Measurements from ENCODE around the gene WDCP.

WDCP gene

DNA sequence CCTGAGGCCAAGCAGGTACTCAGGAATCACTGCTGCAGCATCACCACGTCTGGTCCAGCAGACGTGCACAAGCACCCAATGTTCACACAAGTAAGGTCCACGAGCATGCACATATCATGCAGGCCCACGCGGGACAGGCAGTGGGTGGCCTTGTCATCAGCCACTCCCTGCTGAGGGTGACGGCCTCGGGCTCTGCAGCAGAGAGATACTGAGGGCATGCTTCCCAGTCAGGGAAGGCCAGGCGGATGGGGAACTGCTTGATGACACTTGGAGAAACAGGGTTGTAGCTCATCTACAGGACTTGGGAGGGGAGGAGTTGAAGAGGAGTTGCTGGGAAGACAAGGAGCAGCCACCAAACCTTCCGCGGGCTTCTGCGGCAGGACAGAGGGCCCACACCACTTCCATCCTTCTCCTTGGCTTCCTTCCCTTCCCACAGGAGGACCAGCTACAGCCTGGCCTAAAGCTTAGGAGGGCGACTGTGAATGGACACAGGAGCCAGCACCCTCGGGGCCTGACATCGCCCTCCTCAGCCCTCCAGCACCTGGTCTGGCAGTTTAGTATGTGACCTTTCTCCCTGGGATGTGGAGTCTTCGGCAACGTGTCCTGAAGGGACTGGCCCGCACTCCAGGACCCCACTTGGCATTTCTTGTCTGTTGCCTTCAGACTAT is 22.1 kb downstream of the WDCP start:
- Histone ChIP-seq H3K4me3 (ENCODE audit: low read length) (no peak overlapping the region), H3K27ac (ENCODE audit: low read depth, low read length) (no peak overlapping the region), H3K27me3 (ENCODE audit: control insufficient read depth, insufficient read depth, low read length) (no peaks in the 10 kb centered on the region), H3K4me1 (ENCODE audit: control insufficient read depth, insufficient read depth, low read length) (no peaks in the 10 kb centered on the region), H3K36me3 (ENCODE audit: control insufficient read depth, insufficient read depth, low read length) (peaks cover under 1% of the 10 kb centered on the region), H3K9ac (ENCODE audit: low read length) (no peak overlapping the region)

- Histone ChIP-seq H3K4me3 (ENCODE audit: low read length) (no peak overlapping the region), H3K27me3 (ENCODE audit: control insufficient read depth, insufficient read depth, low read length) (no peaks in the 10 kb centered on the region), H3K4me1 (ENCODE audit: control insufficient read depth, insufficient read depth, low read length) (no peaks in the 10 kb centered on the region), H3K27ac (ENCODE audit: low read depth, low read length) (no peak overlapping the region), H3K36me3 (ENCODE audit: control insufficient read depth, insufficient read depth, low read length) (no peaks in the 10 kb centered on the region), H3K9ac (ENCODE audit: low read length) (no peak overlapping the region)
Observed at GRCh38 chr2:24024018-24024417, 23.2 kb downstream of the WDCP start.

DNA sequence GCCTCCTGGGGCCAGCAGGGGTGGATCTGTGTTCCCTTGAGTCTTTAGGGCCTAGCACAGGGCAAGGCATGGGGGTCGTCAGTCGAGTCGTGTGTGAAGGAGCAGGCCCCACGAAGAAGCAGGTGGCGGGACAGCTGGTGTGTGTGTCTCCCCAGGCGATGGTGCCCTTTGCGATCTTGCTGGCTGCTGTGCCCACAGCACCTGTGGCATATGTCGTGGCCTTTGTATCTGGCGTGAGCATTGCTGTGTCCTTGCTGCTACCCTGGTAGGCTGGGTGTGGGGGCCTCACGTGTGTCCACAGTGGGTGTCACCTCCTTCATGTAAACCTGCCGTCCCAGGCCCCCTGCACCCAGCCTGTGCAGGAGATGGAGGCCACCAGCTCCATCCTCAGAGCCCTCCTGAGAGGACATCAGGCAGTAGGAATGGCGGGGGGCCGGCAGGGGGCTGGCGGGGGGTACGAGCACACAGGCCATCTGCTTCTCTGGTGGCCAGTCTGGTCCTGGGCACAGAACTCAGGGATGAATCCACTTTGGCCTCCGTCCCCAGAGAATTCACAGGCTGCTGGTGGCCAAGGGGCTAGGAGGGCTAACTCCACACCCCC is 24.1 kb downstream of the WDCP start:
- no peak overlapping the region for H3K27ac ChIP-seq (ENCODE audit: low read depth, low read length)
- H3K4me3 ChIP-seq (ENCODE audit: low read length), result no peak overlapping the region
- no peaks in the 10 kb centered on the region for H3K4me1 ChIP-seq (ENCODE audit: control insufficient read depth, insufficient read depth, low read length)
- no peaks in the 10 kb centered on the region for H3K36me3 ChIP-seq (ENCODE audit: control insufficient read depth, insufficient read depth, low read length)
- H3K27me3 ChIP-seq (ENCODE audit: control insufficient read depth, insufficient read depth, low read length), result no peaks in the 10 kb centered on the region
- no peak overlapping the region for H3K9ac ChIP-seq (ENCODE audit: low read length)

GRCh38 chr2:24022324-24022974 is 24.7 kb downstream of the WDCP start:
- no peak overlapping the region for H3K27ac ChIP-seq (ENCODE audit: low read depth, low read length)
- no peak overlapping the region for H3K4me3 ChIP-seq (ENCODE audit: low read length)
- H3K9ac ChIP-seq (ENCODE audit: low read length), result no peak overlapping the region
- no peaks in the 10 kb centered on the region for H3K27me3 ChIP-seq (ENCODE audit: control insufficient read depth, insufficient read depth, low read length)
- no peaks in the 10 kb centered on the region for H3K36me3 ChIP-seq (ENCODE audit: control insufficient read depth, insufficient read depth, low read length)
- H3K4me1 ChIP-seq (ENCODE audit: control insufficient read depth, insufficient read depth, low read length), result no peaks in the 10 kb centered on the region

GRCh38 chr2:24021122-24021998 is 25.8 kb downstream of the WDCP start:
- H3K9ac ChIP-seq (ENCODE audit: low read length), result no peak overlapping the region
- no peak overlapping the region for H3K4me3 ChIP-seq (ENCODE audit: low read length)
- no peaks in the 10 kb centered on the region for H3K4me1 ChIP-seq (ENCODE audit: control insufficient read depth, insufficient read depth, low read length)
- no peaks in the 10 kb centered on the region for H3K36me3 ChIP-seq (ENCODE audit: control insufficient read depth, insufficient read depth, low read length)
- no peak overlapping the region for H3K27ac ChIP-seq (ENCODE audit: low read depth, low read length)
- H3K27me3 ChIP-seq (ENCODE audit: control insufficient read depth, insufficient read depth, low read length), result no peaks in the 10 kb centered on the region

GRCh38 chr2:24020244-24020643 is 26.9 kb downstream of the WDCP start:
- no peaks in the 10 kb centered on the region for H3K27me3 ChIP-seq (ENCODE audit: control insufficient read depth, insufficient read depth, low read length)
- H3K27ac ChIP-seq (ENCODE audit: low read depth, low read length), result no peak overlapping the region
- H3K36me3 ChIP-seq (ENCODE audit: control insufficient read depth, insufficient read depth, low read length), result no peaks in the 10 kb centered on the region
- no peak overlapping the region for H3K9ac ChIP-seq (ENCODE audit: low read length)
- no peaks in the 10 kb centered on the region for H3K4me1 ChIP-seq (ENCODE audit: control insufficient read depth, insufficient read depth, low read length)
- no peak overlapping the region for H3K4me3 ChIP-seq (ENCODE audit: low read length)

DNA sequence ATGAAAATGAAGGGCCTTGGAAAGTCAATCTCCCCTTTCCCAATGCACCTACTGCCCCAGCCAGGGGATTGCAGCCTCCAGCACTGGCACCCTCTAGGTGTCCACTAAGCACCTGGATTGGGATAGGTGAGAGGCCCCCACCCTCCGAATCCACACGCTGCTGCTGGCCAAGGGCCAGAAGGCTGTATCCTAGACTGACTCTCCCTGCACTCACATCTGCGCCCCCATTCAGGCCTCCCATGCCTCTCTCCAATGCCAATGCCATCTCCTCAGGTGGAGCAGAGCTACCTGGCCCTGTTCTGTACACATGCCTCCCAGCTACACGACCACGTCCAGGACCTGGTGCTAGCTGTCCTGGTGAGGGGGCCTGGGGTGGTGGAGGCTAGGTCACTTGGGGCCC is 27.5 kb downstream of the WDCP start:
- Histone ChIP-seq H3K4me3 (ENCODE audit: low read length) (no peak overlapping the region), H3K9ac (ENCODE audit: low read length) (no peak overlapping the region), H3K27me3 (ENCODE audit: control insufficient read depth, insufficient read depth, low read length) (no peaks in the 10 kb centered on the region), H3K27ac (ENCODE audit: low read depth, low read length) (no peak overlapping the region), H3K36me3 (ENCODE audit: control insufficient read depth, insufficient read depth, low read length) (no peaks in the 10 kb centered on the region), H3K4me1 (ENCODE audit: control insufficient read depth, insufficient read depth, low read length) (no peaks in the 10 kb centered on the region)

DNA sequence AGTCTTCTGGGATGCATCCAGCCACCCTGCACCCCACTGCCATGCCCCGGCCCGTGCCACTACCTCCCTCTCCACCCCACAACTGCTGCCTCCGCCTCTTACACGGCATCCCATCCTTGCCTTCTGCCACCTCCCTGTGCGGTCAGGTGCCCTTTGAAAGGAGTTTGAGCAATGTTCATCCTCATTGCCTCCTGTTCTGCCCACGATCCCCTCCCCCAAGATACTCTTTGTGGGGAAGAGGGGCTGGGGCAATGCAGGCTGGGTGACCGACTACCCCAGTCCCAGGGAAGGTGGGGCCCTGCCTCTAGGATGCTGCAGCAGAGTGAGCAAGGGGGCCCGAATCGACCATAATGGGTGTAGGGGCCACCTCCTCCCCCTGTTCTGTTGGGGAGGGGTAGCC is 28.9 kb downstream of the WDCP start:
- no peak overlapping the region for H3K9ac ChIP-seq (ENCODE audit: low read length)
- no peak overlapping the region for H3K4me3 ChIP-seq (ENCODE audit: low read length)
- no peaks in the 10 kb centered on the region for H3K36me3 ChIP-seq (ENCODE audit: control insufficient read depth, insufficient read depth, low read length)
- H3K27ac ChIP-seq (ENCODE audit: low read depth, low read length), result no peak overlapping the region
- H3K27me3 ChIP-seq (ENCODE audit: control insufficient read depth, insufficient read depth, low read length), result no peaks in the 10 kb centered on the region
- no peaks in the 10 kb centered on the region for H3K4me1 ChIP-seq (ENCODE audit: control insufficient read depth, insufficient read depth, low read length)

- H3K27me3 ChIP-seq (ENCODE audit: control insufficient read depth, insufficient read depth, low read length), result no peaks in the 10 kb centered on the region
- no peak overlapping the region for H3K9ac ChIP-seq (ENCODE audit: low read length)
- H3K4me1 ChIP-seq (ENCODE audit: control insufficient read depth, insufficient read depth, low read length), result no peaks in the 10 kb centered on the region
- H3K36me3 ChIP-seq (ENCODE audit: control insufficient read depth, insufficient read depth, low read length), result no peaks in the 10 kb centered on the region
- H3K4me3 ChIP-seq (ENCODE audit: low read length), result no peak overlapping the region
- H3K27ac ChIP-seq (ENCODE audit: low read depth, low read length), result no peak overlapping the region
Observed at GRCh38 chr2:24017711-24018110, 29.5 kb downstream of the WDCP start.

DNA sequence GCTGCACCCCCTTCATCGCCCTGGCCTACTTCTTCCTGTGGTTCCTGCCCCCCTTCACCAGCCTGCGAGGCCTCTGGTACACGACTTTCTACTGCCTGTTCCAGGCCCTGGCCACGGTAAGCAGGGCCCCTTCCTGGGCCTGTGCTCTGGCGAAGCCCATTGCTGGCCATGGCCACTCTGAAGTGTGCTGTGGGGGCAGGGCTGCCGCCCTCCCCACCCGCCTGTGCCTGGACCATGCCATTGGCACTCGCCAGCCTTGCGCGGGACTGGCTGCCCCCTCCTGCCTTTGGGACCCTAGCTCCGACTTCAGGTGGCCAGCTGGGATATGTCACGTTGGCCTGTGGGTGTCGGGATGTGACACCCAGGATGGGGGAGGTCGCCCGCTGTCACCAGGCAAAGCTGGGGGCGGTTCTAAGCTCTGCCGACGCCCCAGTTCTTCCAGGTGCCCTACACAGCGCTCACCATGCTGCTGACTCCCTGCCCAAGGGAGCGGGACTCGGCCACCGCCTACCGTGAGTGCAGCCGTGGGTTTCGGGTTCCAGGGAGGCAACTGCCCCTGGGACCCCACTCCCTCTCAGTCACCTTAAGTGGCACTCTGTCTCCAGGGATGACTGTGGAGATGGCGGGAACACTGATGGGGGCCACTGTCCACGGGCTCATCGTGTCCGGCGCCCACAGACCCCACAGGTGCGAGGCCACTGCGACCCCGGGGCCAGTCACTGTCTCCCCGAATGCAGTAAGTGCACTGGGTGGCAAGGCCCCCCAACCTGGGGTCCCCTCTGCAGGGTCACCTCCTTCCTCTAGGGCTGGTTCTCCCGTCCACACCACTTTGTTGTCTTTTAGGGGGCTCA is 30.1 kb downstream of the WDCP start:
- Histone ChIP-seq H3K4me1 (ENCODE audit: control insufficient read depth, insufficient read depth, low read length) (no peaks in the 10 kb centered on the region), H3K27me3 (ENCODE audit: control insufficient read depth, insufficient read depth, low read length) (no peaks in the 10 kb centered on the region), H3K4me3 (ENCODE audit: low read length) (no peak overlapping the region), H3K36me3 (ENCODE audit: control insufficient read depth, insufficient read depth, low read length) (no peaks in the 10 kb centered on the region), H3K9ac (ENCODE audit: low read length) (no peak overlapping the region), H3K27ac (ENCODE audit: low read depth, low read length) (no peak overlapping the region)

DNA sequence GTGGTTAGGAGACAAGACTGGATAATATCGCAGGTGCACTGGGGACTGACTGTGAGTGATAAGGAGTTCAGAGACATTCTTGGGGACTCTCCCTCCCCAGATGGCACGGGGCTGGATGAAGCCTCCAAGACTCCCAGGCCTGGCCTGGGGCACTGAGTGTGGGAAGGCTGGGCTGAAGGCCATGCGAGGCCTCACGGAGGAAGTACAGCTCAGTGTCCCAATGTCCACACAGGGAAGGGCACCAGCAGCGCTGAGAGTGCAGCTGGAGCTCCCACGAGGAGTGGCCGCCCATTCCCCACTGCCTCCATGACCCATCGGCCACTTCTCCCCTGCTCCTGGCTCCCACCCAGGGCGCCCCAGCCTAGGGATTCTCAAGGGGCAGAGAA is 30.8 kb downstream of the WDCP start:
- Histone ChIP-seq H3K27ac (ENCODE audit: low read depth, low read length) (no peak overlapping the region), H3K4me3 (ENCODE audit: low read length) (no peak overlapping the region), H3K27me3 (ENCODE audit: control insufficient read depth, insufficient read depth, low read length) (no peaks in the 10 kb centered on the region), H3K36me3 (ENCODE audit: control insufficient read depth, insufficient read depth, low read length) (no peaks in the 10 kb centered on the region), H3K4me1 (ENCODE audit: control insufficient read depth, insufficient read depth, low read length) (no peaks in the 10 kb centered on the region), H3K9ac (ENCODE audit: low read length) (no peak overlapping the region)
